K562 (cell line): ENCODE measurements around the gene CLEC17A. TPM values are rescaled to one million over a fixed set of nuclear protein-coding genes. Genes with fewer than 3 reads are reported as not detected.

Experiments
- ATF3 ChIP-seq, 2 experiments: fragments of 450-650 bp in 1 of 2; sonication (generic) in 1 of 2; formaldehyde crosslinking in 1 of 2; IDR thresholded peaks in 1 of 2; conservative IDR thresholded peaks in 1 of 2; 2 replicates each; pipeline versions ENCODE4 v1.6.1 to v1.8.1; 2016 to 2023; ENCODE audit warnings: mild to moderate bottlenecking in 2 of 2, moderate library complexity in 2 of 2, inconsistent platforms in 1 of 2, missing genetic modification reagents in 1 of 2
- MEF2A ChIP-seq: IDR thresholded peaks from 2 replicates; pipeline ENCODE4 v1.6.1; 2011; ENCODE audit warnings: low read depth, mild to moderate bottlenecking, low read length, moderate library complexity; ENCODE audit not compliant: control insufficient read depth
- PHF8 ChIP-seq: fragments of 200-600 bp; sonication (generic); IDR thresholded peaks from 2 replicates; pipeline ENCODE4 v1.6.1; 2012; ENCODE audit warnings: mixed run types, mild to moderate bottlenecking, inconsistent platforms, low read length, moderate library complexity, borderline replicate concordance
- PURB ChIP-seq: sonication (generic); formaldehyde crosslinking; IDR thresholded peaks from 2 replicates; pipeline ENCODE4 v1.9.0; 2021; ENCODE audit warnings: low read depth, mild to moderate bottlenecking, missing genetic modification reagents
- RBM34 ChIP-seq: fragments of 200-400 bp; formaldehyde crosslinking; IDR thresholded peaks from 2 replicates; pipeline ENCODE4 v1.6.1; 2018; ENCODE audit warnings: low read length, borderline replicate concordance; ENCODE audit not compliant: insufficient read depth
- RNF219 ChIP-seq: fragments of 250-450 bp; sonication (Bioruptor Pico); IDR thresholded peaks from 2 replicates; pipeline ENCODE4 v1.5.0; 2022; ENCODE audit warnings: mild to moderate bottlenecking
- SAP30 ChIP-seq: fragments of 200-600 bp; sonication (generic); IDR thresholded peaks from 2 replicates; pipeline ENCODE4 v1.6.1; 2012; ENCODE audit warnings: borderline replicate concordance, low read depth, mild to moderate bottlenecking, moderate library complexity, low read length, control low read depth, inconsistent platforms; ENCODE audit not compliant: insufficient read depth, poor library complexity, severe bottlenecking
- SRF ChIP-seq, 2 experiments: fragments of 250-450, 450-650 bp in 1 of 2; sonication (Bioruptor Pico) in 1 of 2; sonication (generic) in 1 of 2; formaldehyde crosslinking; IDR thresholded peaks; 2 replicates each; pipeline versions ENCODE4 v1.5.0 to v1.5.1; 2020 to 2022; ENCODE audit warnings: mild to moderate bottlenecking in 1 of 2, missing genetic modification reagents in 1 of 2
- ZBTB12 ChIP-seq: fragments of 250-450 bp; sonication (Bioruptor Pico); IDR thresholded peaks from 2 replicates; pipeline ENCODE4 v1.4.0; 2020
- ZNF124 ChIP-seq: sonication (generic); formaldehyde crosslinking; IDR thresholded peaks from 2 replicates; pipeline ENCODE4 v1.8.1; 2022; ENCODE audit warnings: missing genetic modification reagents
- ZNF318 ChIP-seq, 2 experiments: fragments of 450-650 bp; IDR thresholded peaks; 2 replicates each; pipeline ENCODE4 v1.6.1; 2016; ENCODE audit warnings: mild to moderate bottlenecking in 2 of 2, borderline replicate concordance in 1 of 2, low read depth in 1 of 2, moderate library complexity in 1 of 2
- polyA plus RNA-seq, 8 experiments: library from polyadenylated mRNA; depleted of rRNA in 4 of 8; stranded (reverse) in 5 of 8; unstranded in 3 of 8; fragments of >200 nt; fragmentation: Nextera tagmentation in 2 of 8; fragmentation: Illumina TruSeq in 1 of 8; extraction: Ambion mirVana in 2 of 8; extraction: Trizol in 1 of 8; gene quantifications; 2 replicates each; pipeline versions ENCODE4 v1.2.1 to v1.2.3, GENCODE V29; 2011 to 2014; ENCODE audit warnings: inconsistent platforms in 1 of 8, missing spikeins in 1 of 8
- total RNA-seq, 7 experiments: library from RNA; depleted of rRNA in 6 of 7; stranded (reverse); fragments of >200 nt in 6 of 7; fragmentation: Illumina TruSeq in 2 of 7; extraction: Trizol in 2 of 7; gene quantifications; 2 replicates each; pipeline versions ENCODE4 v1.2.1 to v1.2.3, GENCODE V29; 2011 to 2021; ENCODE audit warnings: low replicate concordance in 1 of 7

CLEC17A gene
- total and polyA plus RNA-seq, 9 of the 15 experiments (the other 6 are each of a cell fraction or from before 2014, with no cell fraction given) = 0.03 TPM; not detected in 8

- no peak for TF ChIP-seq RNF219
- TF ChIP-seq ZNF124 = no peak
- TF ChIP-seq SAP30 = no peak
- no peak for TF ChIP-seq RBM34
- TF ChIP-seq ZNF318 (IDR thresholded peaks at IDR 0.05; ENCODE audit: borderline replicate concordance in 1 of 2, low read depth in 1 of 2) = no peak
- TF ChIP-seq ZBTB12 (CRISPR knock-in tag) = no peak
- TF ChIP-seq PURB (CRISPR knock-in tag) = no peak
- TF ChIP-seq SRF (CRISPR knock-in tag; IDR thresholded peaks at IDR 0.05) = no peak
- TF ChIP-seq PHF8 = no peak
- TF ChIP-seq MEF2A = no peak
- TF ChIP-seq ATF3 (IDR thresholded peaks at IDR 0.05) = no peak
- no peak for TF ChIP-seq ATF3 (CRISPR knock-in tag; conservative IDR thresholded peaks at IDR 0.05)
Measured at GRCh38 chr19:14580623-14581237, 2.2 kb upstream of the CLEC17A start (continued).
